HFFc6 (cell line): ENCODE data around the gene GPR68. TPM values are rescaled to one million over a fixed set of nuclear protein-coding genes. Genes with fewer than 3 reads are reported as not detected.

Experiments used
- DNase-seq: peaks from one replicate; pipeline ENCODE4 v3.0.0-alpha.2; 2018
- H3K27ac Mint-ChIP-seq: 2 replicates; pipeline ENCODE4 v1.8.0; 2020; ENCODE audit warnings: mild to moderate bottlenecking, mixed read lengths
- H3K27me3 Mint-ChIP-seq: 2 replicates; pipeline ENCODE4 v1.8.0; 2021; ENCODE audit warnings: mild to moderate bottlenecking, moderate library complexity, mixed read lengths; ENCODE audit not compliant: insufficient read depth
- H3K36me3 Mint-ChIP-seq: 2 replicates; pipeline ENCODE4 v1.8.0; 2021; ENCODE audit warnings: low read depth, mixed read lengths
- H3K4me1 Mint-ChIP-seq: 2 replicates; pipeline ENCODE4 v1.8.0; 2020; ENCODE audit warnings: low read depth, mixed read lengths
- H3K4me3 Mint-ChIP-seq: 2 replicates; pipeline ENCODE4 v1.8.0; 2020; ENCODE audit warnings: mild to moderate bottlenecking, moderate library complexity, mixed read lengths
- H3K9me3 Mint-ChIP-seq: 2 replicates; pipeline ENCODE4 v1.8.0; 2020; ENCODE audit warnings: mild to moderate bottlenecking, mixed read lengths
- CTCF ChIP-seq: fragments of 200-600 bp; sonication (generic); IDR thresholded peaks from 2 replicates; pipeline ENCODE4 v1.5.0; 2021; ENCODE audit warnings: antibody characterized with exemption, mild to moderate bottlenecking
- long read RNA-seq: library from polyadenylated mRNA; unstranded; transcript quantifications from one replicate; pipeline ENCODE4 v2.0.0, GENCODE V29; 2019
- total RNA-seq, 6 experiments: library from RNA; stranded (reverse); fragmentation: NEBNext Ultra II Directional; extraction: Animal tissue kit (Norgen Biotek cat#: 25700); gene quantifications; 2 replicates in 1 of 6; 3 replicates in 5 of 6; pipeline ENCODE4 v1.2.3, GENCODE V29; 2021

GPR68 gene, protein sequence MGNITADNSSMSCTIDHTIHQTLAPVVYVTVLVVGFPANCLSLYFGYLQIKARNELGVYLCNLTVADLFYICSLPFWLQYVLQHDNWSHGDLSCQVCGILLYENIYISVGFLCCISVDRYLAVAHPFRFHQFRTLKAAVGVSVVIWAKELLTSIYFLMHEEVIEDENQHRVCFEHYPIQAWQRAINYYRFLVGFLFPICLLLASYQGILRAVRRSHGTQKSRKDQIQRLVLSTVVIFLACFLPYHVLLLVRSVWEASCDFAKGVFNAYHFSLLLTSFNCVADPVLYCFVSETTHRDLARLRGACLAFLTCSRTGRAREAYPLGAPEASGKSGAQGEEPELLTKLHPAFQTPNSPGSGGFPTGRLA
- under 1 TPM; 0.34 to 0.88 (median 0.52) TPM for total RNA-seq
- long read RNA-seq, result 0 reads

GRCh38 chr14:91244501-91244901, at the start of gene GPR68:
GPR68 (minus strand) TSS chr14:91244704; CDS start chr14:91235050, 9,654 bp downstream.
- H3K27me3 Mint-ChIP-seq, result no peaks in the 10 kb centered on the region; the same call in 1 of the 2 replicates
- no peak for TF ChIP-seq CTCF
- peaks cover 39% of the 10 kb centered on the region for H3K4me1 Mint-ChIP-seq
- H3K36me3 Mint-ChIP-seq, result peaks cover 12% of the 10 kb centered on the region
- peak; percentile 65 for DNase-seq
- peak within 1 kb of the TSS; percentile 84 for H3K27ac Mint-ChIP-seq
- peaks cover 7% of the 10 kb centered on the region; the same call in 1 of the 2 replicates for H3K9me3 Mint-ChIP-seq
- peak within 1 kb of the TSS; percentile 81 for H3K4me3 Mint-ChIP-seq

DNA sequence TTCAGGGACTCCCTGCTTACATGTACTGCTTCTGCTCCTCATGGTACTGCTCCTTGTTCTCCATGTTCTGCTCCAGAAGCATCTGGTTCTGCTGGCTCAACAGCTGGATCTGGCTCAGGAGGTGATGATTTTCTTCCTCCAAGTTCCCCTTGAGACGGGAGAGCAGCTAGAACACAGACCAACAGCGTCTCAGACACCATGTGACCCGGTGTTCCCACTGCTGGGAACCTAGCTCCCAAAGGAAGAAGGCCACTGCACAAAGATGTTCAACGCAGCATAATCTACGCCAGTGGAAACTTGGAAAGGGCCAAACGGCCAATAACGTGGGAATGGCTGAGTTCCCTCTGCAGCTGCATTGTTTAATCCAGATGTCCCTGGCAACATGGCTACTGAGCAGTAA, 49.6 kb upstream of the GPR68 start:
- H3K9me3 Mint-ChIP-seq, result no peaks in the 10 kb centered on the region

DNA sequence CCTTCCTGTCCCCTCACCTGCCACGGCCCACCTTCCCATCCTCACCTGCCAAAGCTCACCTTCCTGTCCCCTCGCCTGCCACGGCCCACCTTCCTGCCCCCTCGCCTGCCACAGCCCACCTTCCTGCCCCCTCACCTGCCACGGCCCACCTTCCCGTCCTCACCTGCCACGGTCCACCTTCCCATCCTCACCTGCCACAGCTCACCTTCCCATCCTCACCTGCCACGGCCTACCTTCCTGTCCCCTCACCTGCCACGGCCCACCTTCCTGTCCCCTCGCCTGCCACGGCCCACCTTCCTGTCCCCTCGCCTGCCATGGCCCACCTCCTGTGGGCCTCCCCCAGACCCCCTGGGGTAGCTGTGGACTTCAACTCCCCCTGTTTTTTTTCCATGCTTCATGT, 48.8 kb upstream of the GPR68 start:
- no peaks in the 10 kb centered on the region for H3K36me3 Mint-ChIP-seq

More for the DNA sequence above, 49.6 kb upstream of the GPR68 start:
- H3K27me3 Mint-ChIP-seq, result peaks cover 23% of the 10 kb centered on the region
- H3K36me3 Mint-ChIP-seq, result no peaks in the 10 kb centered on the region
- H3K4me3 Mint-ChIP-seq, result no peak overlapping the region
- DNase-seq, result no peak
- H3K4me1 Mint-ChIP-seq, result no peaks in the 10 kb centered on the region
- no peak for TF ChIP-seq CTCF
- no peak overlapping the region for H3K27ac Mint-ChIP-seq

DNA sequence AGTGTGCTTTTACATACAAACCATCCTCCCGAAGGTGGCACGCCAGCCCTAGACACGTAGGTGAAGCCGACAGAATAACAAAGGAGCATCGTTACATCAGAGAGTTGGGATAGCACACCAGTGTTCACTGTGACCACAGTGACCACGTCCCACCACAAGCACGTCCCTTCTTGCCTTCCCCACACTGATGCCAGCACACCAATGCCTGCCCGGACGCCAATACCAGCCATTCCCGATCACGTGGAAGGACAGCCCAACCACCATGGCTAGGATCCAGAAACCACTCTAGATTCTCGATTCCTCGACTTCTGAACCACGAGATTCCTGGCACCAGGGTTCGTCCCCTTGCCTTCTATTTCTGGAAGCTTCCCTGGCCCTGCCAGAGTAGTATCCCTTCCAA, 48.0 kb upstream of the GPR68 start:
- no peak for TF ChIP-seq CTCF
- H3K36me3 Mint-ChIP-seq, result no peaks in the 10 kb centered on the region
- H3K27ac Mint-ChIP-seq, result no peak overlapping the region
- no peaks in the 10 kb centered on the region for H3K9me3 Mint-ChIP-seq
- H3K4me3 Mint-ChIP-seq, result no peak overlapping the region
- peaks cover 22% of the 10 kb centered on the region for H3K27me3 Mint-ChIP-seq
- DNase-seq, result no peak
- no peaks in the 10 kb centered on the region for H3K4me1 Mint-ChIP-seq

More for the DNA sequence above, 48.8 kb upstream of the GPR68 start:
- no peak overlapping the region for H3K4me3 Mint-ChIP-seq
- DNase-seq, result no peak
- no peak overlapping the region for H3K27ac Mint-ChIP-seq
- H3K9me3 Mint-ChIP-seq, result no peaks in the 10 kb centered on the region
- TF ChIP-seq CTCF, result no peak
- H3K27me3 Mint-ChIP-seq, result peaks cover 23% of the 10 kb centered on the region
- H3K4me1 Mint-ChIP-seq, result no peaks in the 10 kb centered on the region

DNA sequence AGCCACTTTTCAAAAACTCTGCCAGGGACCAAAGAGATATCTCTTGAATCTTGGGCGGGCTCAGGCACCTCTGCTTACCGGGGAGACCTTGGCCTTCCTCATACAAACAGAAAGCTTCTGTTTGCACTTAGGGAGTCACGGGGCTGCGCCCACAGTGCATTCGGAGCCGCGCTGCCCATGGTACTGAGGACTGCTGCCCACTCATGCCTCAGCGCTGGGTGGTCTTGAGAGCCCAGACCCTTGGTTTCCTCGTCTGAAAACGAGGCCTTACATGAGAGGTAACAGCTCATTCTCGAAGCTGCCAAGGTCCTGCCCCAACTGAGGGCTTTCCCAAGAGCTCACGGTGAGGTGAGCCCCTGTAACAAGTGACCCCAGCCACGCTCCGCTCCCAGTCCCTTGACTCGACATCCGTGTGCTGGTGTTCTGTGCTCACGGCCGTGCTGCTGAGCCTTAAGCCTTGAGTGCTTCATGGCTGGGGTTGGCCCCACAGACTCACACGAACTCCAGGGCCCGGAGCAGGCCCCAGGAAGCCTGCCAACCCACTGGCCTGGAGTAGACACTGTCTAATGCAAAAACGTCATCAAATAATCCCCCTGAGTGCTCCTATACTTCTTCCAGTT, 47.4 kb upstream of the GPR68 start:
- Mint-ChIP-seq H3K36me3 (no peaks in the 10 kb centered on the region), H3K4me1 (no peaks in the 10 kb centered on the region)
- DNase-seq, result no peak

More for the DNA sequence above, 47.4 kb upstream of the GPR68 start:
- Mint-ChIP-seq H3K27me3 (peaks cover 22% of the 10 kb centered on the region), H3K4me3 (no peak overlapping the region), H3K27ac (no peak overlapping the region), H3K9me3 (no peaks in the 10 kb centered on the region)
- no peak for TF ChIP-seq CTCF
